ENCODE results near the gene ESYT3.

DNA sequence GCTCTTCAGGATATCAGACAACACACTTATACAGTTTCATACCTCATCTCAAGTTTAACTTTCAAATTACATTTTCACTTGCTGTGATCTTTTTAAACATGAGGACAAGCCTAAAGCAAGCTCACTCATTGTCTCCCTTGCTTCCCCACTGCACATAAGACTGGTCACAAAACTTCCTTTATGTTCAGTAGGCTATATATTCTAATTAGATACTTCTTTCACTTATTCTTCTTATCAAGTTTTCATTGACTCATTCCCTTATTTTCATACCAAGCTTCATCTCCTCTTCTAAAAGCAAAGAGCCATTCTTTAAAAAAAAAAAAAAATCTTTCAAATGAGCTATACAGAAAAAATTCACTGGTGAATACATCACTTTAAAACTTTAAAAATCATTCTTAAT lies 62.6 kb downstream of the ESYT3 start:
- no peak for TF ChIP-seq POLR2A (IDR thresholded peaks at IDR 0.05)
- TF ChIP-seq, protein P1, sequence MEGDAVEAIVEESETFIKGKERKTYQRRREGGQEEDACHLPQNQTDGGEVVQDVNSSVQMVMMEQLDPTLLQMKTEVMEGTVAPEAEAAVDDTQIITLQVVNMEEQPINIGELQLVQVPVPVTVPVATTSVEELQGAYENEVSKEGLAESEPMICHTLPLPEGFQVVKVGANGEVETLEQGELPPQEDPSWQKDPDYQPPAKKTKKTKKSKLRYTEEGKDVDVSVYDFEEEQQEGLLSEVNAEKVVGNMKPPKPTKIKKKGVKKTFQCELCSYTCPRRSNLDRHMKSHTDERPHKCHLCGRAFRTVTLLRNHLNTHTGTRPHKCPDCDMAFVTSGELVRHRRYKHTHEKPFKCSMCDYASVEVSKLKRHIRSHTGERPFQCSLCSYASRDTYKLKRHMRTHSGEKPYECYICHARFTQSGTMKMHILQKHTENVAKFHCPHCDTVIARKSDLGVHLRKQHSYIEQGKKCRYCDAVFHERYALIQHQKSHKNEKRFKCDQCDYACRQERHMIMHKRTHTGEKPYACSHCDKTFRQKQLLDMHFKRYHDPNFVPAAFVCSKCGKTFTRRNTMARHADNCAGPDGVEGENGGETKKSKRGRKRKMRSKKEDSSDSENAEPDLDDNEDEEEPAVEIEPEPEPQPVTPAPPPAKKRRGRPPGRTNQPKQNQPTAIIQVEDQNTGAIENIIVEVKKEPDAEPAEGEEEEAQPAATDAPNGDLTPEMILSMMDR (IDR thresholded peaks at IDR 0.05): no peak

Data from body of pancreas (tissue), 4 donors.